GM12801 (cell line): ENCODE data around the gene POR.

ENCODE experiments used
- TF ChIP-seq, protein P1 (sequence below): IDR thresholded peaks from one replicate; pipeline ENCODE4 v1.5.1; 2011; ENCODE audit warnings: control low read depth; ENCODE audit not compliant: insufficient read length; ENCODE audit errors: extremely low read depth

Gene POR

DNA sequence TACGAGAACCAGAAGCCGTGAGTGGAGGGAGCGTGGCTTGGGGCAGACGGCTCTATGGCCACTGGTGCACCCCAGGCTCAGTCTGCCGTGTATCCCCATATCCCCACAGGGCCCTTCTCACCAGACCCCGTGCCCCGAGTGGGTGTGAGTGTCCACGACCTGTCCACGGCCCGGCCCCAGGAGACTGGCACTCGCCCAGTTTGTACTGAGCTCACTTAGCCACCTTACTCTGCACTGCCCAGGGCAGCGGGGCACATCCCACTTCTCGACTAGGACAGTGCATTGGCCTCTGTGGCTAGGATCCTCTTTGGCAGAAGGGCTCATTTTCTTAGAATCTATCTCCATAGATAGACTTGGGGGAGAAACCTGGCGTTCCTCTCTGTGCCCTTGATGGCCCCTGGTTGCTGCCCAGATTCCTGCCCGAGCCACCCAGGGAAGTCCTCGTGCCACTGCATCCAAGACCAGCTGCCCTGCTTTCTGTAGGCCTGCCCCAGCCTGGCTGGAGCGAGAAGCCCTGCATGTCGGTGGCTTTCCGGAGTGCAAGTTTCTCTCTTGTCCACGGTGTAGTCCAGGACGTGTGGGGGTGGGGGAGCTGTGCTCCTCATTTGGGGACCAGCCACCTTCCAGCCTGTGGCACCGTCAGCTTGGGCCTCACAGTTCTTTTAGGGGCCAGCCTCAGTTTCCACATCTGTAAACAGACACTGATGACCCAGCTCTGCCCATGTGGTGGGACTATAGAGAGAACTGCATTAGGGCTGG, 67.5 kb downstream of the POR start:
- TF ChIP-seq, protein P1, sequence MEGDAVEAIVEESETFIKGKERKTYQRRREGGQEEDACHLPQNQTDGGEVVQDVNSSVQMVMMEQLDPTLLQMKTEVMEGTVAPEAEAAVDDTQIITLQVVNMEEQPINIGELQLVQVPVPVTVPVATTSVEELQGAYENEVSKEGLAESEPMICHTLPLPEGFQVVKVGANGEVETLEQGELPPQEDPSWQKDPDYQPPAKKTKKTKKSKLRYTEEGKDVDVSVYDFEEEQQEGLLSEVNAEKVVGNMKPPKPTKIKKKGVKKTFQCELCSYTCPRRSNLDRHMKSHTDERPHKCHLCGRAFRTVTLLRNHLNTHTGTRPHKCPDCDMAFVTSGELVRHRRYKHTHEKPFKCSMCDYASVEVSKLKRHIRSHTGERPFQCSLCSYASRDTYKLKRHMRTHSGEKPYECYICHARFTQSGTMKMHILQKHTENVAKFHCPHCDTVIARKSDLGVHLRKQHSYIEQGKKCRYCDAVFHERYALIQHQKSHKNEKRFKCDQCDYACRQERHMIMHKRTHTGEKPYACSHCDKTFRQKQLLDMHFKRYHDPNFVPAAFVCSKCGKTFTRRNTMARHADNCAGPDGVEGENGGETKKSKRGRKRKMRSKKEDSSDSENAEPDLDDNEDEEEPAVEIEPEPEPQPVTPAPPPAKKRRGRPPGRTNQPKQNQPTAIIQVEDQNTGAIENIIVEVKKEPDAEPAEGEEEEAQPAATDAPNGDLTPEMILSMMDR = no peak

- TF ChIP-seq, protein P1 = no peak
Observed at GRCh38 chr7:75983471-75984129, 68.6 kb downstream of the POR start.

GRCh38 chr7:75984130-75985008, 69.4 kb downstream of the POR start:
- TF ChIP-seq, protein P1 = no peak

GRCh38 chr7:75985009-75985517, 70.1 kb downstream of the POR start:
- TF ChIP-seq, protein P1 = no peak

DNA sequence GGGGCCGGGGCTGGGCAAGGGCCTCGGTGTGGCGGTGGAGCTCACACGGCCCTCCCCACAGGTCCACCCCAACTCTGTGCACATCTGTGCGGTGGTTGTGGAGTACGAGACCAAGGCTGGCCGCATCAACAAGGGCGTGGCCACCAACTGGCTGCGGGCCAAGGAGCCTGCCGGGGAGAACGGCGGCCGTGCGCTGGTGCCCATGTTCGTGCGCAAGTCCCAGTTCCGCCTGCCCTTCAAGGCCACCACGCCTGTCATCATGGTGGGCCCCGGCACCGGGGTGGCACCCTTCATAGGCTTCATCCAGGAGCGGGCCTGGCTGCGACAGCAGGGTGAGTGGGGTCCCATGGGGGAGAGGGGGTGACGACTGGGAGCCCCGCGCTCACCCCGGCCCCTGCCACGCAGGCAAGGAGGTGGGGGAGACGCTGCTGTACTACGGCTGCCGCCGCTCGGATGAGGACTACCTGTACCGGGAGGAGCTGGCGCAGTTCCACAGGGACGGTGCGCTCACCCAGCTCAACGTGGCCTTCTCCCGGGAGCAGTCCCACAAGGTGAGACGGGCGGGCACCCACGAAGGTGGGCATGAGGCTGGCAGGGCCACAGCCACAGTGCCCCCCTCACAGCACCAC, 70.7 kb downstream of the POR start:
- TF ChIP-seq, protein P1 = no peak

DNA sequence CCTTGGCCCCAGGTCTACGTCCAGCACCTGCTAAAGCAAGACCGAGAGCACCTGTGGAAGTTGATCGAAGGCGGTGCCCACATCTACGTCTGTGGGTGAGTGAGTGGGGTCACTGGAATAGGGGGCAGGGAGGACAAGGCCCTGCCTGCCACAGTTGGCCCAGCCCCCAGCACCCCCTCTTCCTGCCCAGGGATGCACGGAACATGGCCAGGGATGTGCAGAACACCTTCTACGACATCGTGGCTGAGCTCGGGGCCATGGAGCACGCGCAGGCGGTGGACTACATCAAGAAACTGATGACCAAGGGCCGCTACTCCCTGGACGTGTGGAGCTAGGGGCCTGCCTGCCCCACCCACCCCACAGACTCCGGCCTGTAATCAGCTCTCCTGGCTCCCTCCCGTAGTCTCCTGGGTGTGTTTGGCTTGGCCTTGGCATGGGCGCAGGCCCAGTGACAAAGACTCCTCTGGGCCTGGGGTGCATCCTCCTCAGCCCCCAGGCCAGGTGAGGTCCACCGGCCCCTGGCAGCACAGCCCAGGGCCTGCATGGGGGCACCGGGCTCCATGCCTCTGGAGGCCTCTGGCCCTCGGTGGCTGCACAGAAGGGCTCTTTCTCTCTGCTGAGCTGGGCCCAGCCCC, 71.3 kb downstream of the POR start:
- TF ChIP-seq, protein P1 = no peak
